KOPT-K1 (cell line): Measurements from ENCODE around the gene MAPT.

Experiments used
- H3K27ac ChIP-seq: fragments of 200-600 bp; sonication (generic); 2 replicates; pipeline ENCODE4 v1.5.1; 2016; ENCODE audit warnings: antibody characterized with exemption, mild to moderate bottlenecking, low read depth, low read length; ENCODE audit not compliant: poor library complexity, severe bottlenecking
- H3K36me3 ChIP-seq: fragments of 200-600 bp; sonication (generic); 2 replicates; pipeline ENCODE4 v1.5.1; 2017; ENCODE audit warnings: antibody characterized with exemption, mild to moderate bottlenecking, low read length, moderate library complexity; ENCODE audit not compliant: insufficient read depth
- H3K9me3 ChIP-seq: fragments of 200-600 bp; sonication (generic); 2 replicates; pipeline ENCODE4 v1.5.1; 2017; ENCODE audit warnings: antibody characterized with exemption, low read length, mild to moderate bottlenecking; ENCODE audit not compliant: insufficient read depth, poor library complexity, severe bottlenecking

Gene MAPT

GRCh38 chr17:45972531-45972930 lies 78.2 kb downstream of the MAPT start:
- Histone ChIP-seq H3K9me3 (no peaks in the 10 kb centered on the region), H3K27ac (no peak overlapping the region), H3K36me3 (no peaks in the 10 kb centered on the region)

GRCh38 chr17:45973099-45973780 lies 78.9 kb downstream of the MAPT start:
- H3K27ac ChIP-seq: no peak overlapping the region
- H3K36me3 ChIP-seq: no peaks in the 10 kb centered on the region

GRCh38 chr17:45973946-45974859 lies 79.8 kb downstream of the MAPT start:
- Histone ChIP-seq H3K27ac (no peak overlapping the region), H3K36me3 (no peaks in the 10 kb centered on the region), H3K9me3 (no peaks in the 10 kb centered on the region)

More at GRCh38 chr17:45973099-45973780, 78.9 kb downstream of the MAPT start:
- H3K9me3 ChIP-seq: no peaks in the 10 kb centered on the region

- Histone ChIP-seq H3K36me3 (no peaks in the 10 kb centered on the region), H3K9me3 (no peaks in the 10 kb centered on the region), H3K27ac (no peak overlapping the region)
Observed at GRCh38 chr17:45974916-45975630, 80.7 kb downstream of the MAPT start.

- Histone ChIP-seq H3K36me3 (no peaks in the 10 kb centered on the region), H3K9me3 (no peaks in the 10 kb centered on the region), H3K27ac (no peak overlapping the region)
Observed at GRCh38 chr17:45975640-45976295, 81.4 kb downstream of the MAPT start.

- Histone ChIP-seq H3K27ac (no peak overlapping the region), H3K9me3 (no peaks in the 10 kb centered on the region), H3K36me3 (no peaks in the 10 kb centered on the region)
Observed at GRCh38 chr17:45976391-45976754, 82.0 kb downstream of the MAPT start.

GRCh38 chr17:45976755-45977505 lies 82.6 kb downstream of the MAPT start:
- Histone ChIP-seq H3K9me3 (no peaks in the 10 kb centered on the region), H3K36me3 (no peaks in the 10 kb centered on the region), H3K27ac (no peak overlapping the region)

- H3K9me3 ChIP-seq: no peaks in the 10 kb centered on the region
- no peak overlapping the region for H3K27ac ChIP-seq
- H3K36me3 ChIP-seq: no peaks in the 10 kb centered on the region
Observed at GRCh38 chr17:45977506-45977824, 83.1 kb downstream of the MAPT start.

- H3K9me3 ChIP-seq: no peaks in the 10 kb centered on the region
- no peak overlapping the region for H3K27ac ChIP-seq
- H3K36me3 ChIP-seq: no peaks in the 10 kb centered on the region
Observed at GRCh38 chr17:45977976-45978626, 83.7 kb downstream of the MAPT start.

- Histone ChIP-seq H3K9me3 (no peaks in the 10 kb centered on the region), H3K36me3 (no peaks in the 10 kb centered on the region), H3K27ac (no peak overlapping the region)
Observed at GRCh38 chr17:45979137-45979536, 84.8 kb downstream of the MAPT start.

- no peaks in the 10 kb centered on the region for H3K36me3 ChIP-seq
Observed at GRCh38 chr17:45980855-45981254, 86.5 kb downstream of the MAPT start.

GRCh38 chr17:45981306-45981705 lies 87.0 kb downstream of the MAPT start:
- Histone ChIP-seq H3K27ac (no peak overlapping the region), H3K9me3 (no peaks in the 10 kb centered on the region), H3K36me3 (no peaks in the 10 kb centered on the region)

More at GRCh38 chr17:45980855-45981254, 86.5 kb downstream of the MAPT start:
- no peaks in the 10 kb centered on the region for H3K9me3 ChIP-seq
- H3K27ac ChIP-seq: no peak overlapping the region

- no peaks in the 10 kb centered on the region for H3K36me3 ChIP-seq
- no peaks in the 10 kb centered on the region for H3K9me3 ChIP-seq
- no peak overlapping the region for H3K27ac ChIP-seq
Observed at GRCh38 chr17:45982791-45983613, 88.6 kb downstream of the MAPT start.
